OCI-LY7 (cell line): ENCODE results near the gene SLC66A1.

Experiments used
- CTCF ChIP-seq: fragments of 200-600 bp; sonication (generic); conservative IDR thresholded peaks from 2 replicates; pipeline ENCODE4 v1.5.1; 2014; ENCODE audit warnings: mild to moderate bottlenecking, antibody characterized with exemption, low read length, moderate library complexity, mixed read lengths
- EZH2phosphoT487 ChIP-seq: fragments of 200-600 bp; sonication (generic); IDR thresholded peaks from 2 replicates; pipeline ENCODE4 v1.6.1; 2018; ENCODE audit warnings: low read depth, borderline replicate concordance, mild to moderate bottlenecking, mixed run types, antibody characterized with exemption, low read length, moderate library complexity, mixed read lengths

- TF ChIP-seq CTCF (no peak), EZH2phosphoT487 (no peak)
Measured at GRCh38 chr1:19300211-19300610, 11.9 kb upstream of the SLC66A1 start.
